Activated CD8-positive, alpha-beta memory T cell treated with anti-CD3 and anti-CD28 coated beads for 24 hours (primary cell): ENCODE results near the gene PPM1L.

ENCODE experiments used
- DNase-seq: peaks from one replicate; pipeline ENCODE4 v3.0.0-alpha.2; 2020

The PPM1L gene

GRCh38 chr3:160765211-160765610, 9.2 kb downstream of the PPM1L start:
- no peak for DNase-seq

GRCh38 chr3:160768031-160768430, 12.0 kb downstream of the PPM1L start:
- no peak for DNase-seq

DNA sequence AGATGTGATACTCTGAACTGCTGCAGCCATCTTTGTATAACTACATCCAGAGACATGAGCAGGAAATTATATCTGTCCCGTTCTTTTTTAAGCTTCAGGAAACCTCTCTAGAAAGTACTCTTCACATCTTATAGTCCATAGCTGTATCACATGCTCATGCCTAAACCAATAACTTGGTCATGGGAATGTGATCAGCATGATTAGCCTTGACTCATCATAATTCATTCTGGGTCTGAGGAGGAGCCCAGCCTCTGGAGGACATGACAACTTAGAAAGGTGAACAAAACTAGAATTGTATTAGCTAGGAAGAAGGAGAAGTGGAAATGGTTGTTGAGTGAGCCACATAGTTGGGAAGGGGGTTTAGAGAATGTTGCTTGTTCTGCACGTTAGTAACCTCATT, 12.9 kb downstream of the PPM1L start:
- no peak for DNase-seq

GRCh38 chr3:160771811-160772459, 15.9 kb downstream of the PPM1L start:
- no peak for DNase-seq

GRCh38 chr3:160773722-160774121, 17.7 kb downstream of the PPM1L start:
- DNase-seq: no peak

GRCh38 chr3:160774172-160774571, 18.1 kb downstream of the PPM1L start:
- no peak for DNase-seq

GRCh38 chr3:160778480-160778879, 22.4 kb downstream of the PPM1L start:
- no peak for DNase-seq

- DNase-seq: no peak
These were observed 23.0 kb downstream of the PPM1L start for GRCh38 chr3:160779040-160779439.

DNA sequence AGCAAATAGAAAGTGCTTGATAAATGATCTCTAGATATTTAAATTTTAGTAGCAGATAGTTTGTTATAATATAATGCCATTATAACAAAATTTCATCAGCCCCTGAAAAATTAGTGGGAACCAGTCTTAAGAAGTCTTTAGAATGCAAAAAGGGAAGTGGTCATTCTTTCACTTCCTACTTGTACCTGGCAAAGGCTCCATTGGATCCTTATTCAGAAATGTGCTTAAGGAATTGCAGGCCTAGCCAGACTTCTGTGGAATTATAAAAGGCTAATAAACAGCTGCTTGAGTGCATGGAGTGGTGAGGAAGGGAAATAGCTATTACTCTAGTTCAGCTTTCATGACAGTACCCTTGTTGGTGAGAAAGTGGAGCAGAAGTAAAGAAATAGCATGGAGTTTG, 24.2 kb downstream of the PPM1L start:
- no peak for DNase-seq

- no peak for DNase-seq
These were observed 25.4 kb downstream of the PPM1L start for GRCh38 chr3:160781402-160781801.

GRCh38 chr3:160781863-160782262, 25.8 kb downstream of the PPM1L start:
- DNase-seq: no peak

DNA sequence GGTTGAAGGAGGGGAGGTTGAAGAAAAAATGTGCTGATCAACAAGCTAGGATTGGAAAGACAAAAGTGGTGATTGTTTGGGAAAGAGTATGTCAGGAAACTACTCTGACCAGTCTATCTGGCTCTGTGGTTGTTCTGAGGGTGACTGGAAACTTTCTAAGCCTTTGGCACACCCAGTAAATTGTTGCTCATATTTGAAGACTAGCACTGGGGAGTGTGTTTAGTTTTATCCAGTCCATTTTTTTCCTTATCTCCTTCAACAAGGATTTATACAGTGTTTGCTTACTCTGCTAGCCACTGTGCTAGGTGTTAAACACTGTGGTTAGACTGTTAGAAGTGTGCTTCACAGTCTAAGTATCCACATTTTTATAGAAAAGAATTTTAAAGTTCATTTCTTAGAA, 28.8 kb downstream of the PPM1L start:
- no peak for DNase-seq

DNA sequence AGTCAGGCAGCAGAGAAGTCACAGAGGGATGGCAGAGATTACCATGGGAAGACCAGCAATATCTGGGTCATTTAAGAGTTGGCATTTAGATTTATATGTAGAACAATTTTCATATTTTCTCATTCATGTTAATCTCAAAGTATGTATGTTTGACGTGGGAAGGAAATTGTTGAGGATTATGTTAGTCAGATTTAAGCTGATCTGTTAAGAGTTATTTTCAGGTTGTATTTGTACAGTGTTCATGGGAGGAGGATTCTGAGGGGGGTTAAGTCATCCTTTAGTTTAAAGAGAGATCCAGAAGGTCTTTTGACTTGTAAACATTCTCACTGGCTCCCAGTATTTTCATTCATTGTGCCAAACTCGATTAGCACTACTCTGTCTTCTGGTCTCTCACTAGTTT, 34.7 kb downstream of the PPM1L start:
- no peak for DNase-seq

- DNase-seq: no peak
These were observed 36.5 kb downstream of the PPM1L start for GRCh38 chr3:160792540-160792939.

GRCh38 chr3:160793722-160794252, 37.8 kb downstream of the PPM1L start:
- no peak for DNase-seq

GRCh38 chr3:160796089-160796812, 40.2 kb downstream of the PPM1L start:
- DNase-seq: no peak

DNA sequence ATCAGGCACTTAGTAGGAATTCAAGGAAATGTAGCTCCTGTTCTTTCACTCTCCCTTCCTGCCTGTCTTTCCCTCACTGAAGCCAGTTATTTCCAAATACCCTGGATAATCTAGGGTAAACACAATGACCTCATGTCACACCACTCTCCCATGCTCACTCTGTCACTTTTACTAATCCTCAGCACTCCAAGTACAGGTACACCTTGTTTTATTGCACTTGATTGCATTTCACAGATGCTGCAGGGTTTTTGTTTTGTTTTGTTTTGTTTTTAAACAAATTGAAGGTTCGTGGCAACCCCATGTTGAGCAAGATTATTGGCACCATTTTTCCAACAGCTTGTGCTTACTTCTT, 40.8 kb downstream of the PPM1L start:
- DNase-seq: no peak

DNA sequence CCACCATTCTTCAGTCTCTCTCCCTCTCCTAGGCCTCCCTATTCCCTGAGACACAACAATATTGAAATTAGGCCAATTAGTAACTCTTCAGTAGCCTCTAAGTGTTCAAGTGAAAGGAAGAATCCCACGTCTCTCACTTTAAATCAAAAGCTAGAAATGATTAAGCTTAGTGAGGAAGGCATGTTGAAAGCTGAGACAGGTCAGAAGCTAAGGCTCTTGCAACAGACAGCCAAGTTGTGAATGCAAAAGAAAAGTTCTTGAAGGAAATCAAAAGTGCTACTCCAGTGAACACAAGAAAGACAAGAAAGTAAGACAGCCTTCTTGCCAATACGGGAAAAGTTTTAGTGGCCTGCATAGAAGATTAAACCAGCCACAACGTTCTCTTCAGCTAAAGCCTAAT, 41.3 kb downstream of the PPM1L start:
- no peak for DNase-seq

DNA sequence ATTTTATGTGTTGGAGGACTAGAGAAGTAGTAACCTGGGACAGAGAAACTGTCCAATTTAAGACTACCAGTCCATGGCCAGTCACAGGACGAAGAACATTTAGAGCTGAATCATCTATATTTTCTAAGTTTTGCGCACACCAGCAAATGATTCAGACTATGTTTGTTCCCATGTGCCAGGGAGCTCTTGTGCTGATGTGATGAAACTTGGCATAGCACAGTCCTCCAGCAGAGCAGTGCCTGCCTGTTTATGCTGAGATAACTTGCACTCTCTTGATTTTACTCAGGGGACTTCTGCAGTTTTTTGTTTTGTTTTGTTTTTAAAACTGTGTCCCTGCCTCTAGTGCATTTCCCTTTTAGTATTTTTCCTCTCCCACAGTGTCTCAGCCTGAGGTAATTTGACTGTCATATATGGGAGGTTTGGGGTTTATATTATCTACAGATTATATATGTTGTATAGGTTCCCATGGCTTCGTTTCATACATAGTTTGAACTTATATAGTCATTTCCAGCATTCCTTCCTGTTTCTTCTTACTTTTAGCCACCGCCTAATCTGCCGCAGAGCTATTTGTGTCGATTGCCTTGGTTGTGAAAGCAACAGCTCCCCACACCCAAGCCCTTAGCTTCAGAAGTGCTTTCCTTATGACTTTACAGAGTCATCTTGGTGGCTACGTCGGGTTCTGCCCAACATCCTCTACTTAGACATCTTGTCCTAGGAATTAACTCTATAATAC, 45.5 kb downstream of the PPM1L start:
- no peak for DNase-seq

- DNase-seq: no peak
These were observed 48.7 kb downstream of the PPM1L start for GRCh38 chr3:160804762-160805161.

DNA sequence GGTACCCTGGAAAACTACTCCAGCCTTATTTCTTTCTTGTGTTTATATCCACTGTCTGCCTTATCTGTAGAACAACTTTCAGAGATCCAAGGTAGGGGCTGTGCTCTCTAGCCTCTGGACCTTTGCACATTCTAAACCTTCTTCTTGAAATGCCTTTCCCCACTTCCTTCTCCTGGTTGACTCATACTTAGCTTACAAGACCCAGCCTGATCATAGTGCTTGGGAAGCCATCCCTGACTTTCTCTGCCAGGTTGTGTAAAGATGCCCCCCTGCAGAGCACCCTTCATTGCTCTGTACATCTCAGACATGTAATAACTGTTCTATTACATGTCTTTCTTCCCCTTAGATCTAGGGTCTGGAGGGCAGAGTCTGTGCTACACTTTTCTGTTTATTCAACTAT, 50.1 kb downstream of the PPM1L start:
- DNase-seq: no peak

DNA sequence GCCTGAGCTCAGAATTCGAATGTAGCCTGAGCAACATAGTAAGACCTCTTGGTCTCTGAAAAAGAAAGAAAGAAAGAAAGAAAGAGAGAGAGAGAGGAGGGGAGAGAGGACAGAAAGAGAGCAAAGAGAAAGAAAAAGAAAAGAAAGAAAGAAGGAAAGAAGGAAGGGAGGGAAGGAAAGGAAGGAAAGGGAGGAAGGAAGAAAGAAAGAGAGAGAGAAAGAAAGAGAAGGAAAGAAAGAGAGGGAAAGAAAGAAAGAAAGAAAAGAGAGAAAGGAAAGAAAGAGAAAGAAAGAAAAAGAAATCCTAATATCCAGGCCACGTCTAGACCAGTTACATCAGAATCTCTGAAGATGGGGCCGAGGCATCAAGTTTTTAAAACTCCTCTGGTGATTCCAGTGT, 50.7 kb downstream of the PPM1L start:
- DNase-seq: no peak

DNA sequence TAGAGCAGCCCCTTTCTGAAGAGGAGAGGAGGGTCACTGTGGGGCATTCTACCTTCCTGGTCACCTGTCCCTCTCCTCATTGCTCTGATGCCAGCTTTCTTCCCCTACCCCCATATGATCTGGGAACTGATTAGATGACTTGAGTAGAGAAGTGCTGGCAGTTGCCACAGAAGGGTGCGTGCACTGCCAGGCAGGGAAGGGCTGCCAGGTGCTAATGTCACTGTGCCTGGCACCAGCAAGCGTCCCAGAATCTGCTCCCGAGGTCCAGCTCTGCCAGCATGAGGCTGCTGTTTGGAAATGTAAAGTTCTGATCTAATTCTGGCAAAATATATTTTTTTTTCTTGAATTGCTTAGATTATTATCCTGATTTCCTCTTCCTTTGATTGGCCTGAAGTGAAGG, 52.8 kb downstream of the PPM1L start:
- no peak for DNase-seq

DNA sequence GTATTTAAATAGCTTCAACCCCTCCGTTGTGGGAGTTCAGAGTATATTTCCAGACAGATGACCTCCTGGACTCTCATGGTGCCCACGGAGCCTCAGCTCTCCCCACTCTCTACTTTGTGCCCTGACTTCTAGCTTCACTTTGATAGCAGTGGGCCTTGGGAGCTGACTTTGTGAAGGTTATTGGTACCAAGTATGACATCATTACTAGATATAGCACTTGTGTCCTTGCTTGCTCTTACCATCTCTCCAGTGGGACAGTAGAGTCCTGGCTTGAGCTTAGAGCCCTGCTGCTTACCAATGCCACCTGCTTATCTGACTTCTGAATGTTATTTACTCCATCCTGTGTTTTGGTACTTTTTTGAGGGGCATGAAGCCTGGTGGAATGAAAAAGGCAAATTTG, 53.4 kb downstream of the PPM1L start:
- DNase-seq: no peak
